Prostate gland (tissue), 2 donors: ENCODE data around the gene DPP10.

Experiments
- CTCF ChIP-seq, 4 experiments: fragments of 200-600 bp in 2 of 4; fragments of 450-650 bp in 2 of 4; sonication (generic) in 2 of 4; IDR thresholded peaks; 1 replicate in 3 of 4; 2 replicates in 1 of 4; pipeline ENCODE4 v1.5.1; 2016 to 2019; ENCODE audit warnings: antibody characterized with exemption in 4 of 4, mild to moderate bottlenecking in 2 of 4, moderate library complexity in 2 of 4
- POLR2A ChIP-seq: fragments of 450-650 bp; IDR thresholded peaks from one replicate; pipeline ENCODE4 v1.6.1; 2016; ENCODE audit warnings: antibody characterized with exemption, mild to moderate bottlenecking
- POLR2AphosphoS5 ChIP-seq: sonication (generic); formaldehyde crosslinking; IDR thresholded peaks from one replicate; pipeline ENCODE4 v1.6.1; 2017; ENCODE audit warnings: antibody characterized with exemption

- TF ChIP-seq CTCF (IDR thresholded peaks at IDR 0.05) (no peak), POLR2A (no peak), POLR2AphosphoS5 (no peak)
Measured at GRCh38 chr2:115842306-115842705, 1399.9 kb downstream of the DPP10 start.
